GM12878 (cell line): ENCODE measurements around the gene TBCD. TPM values are rescaled to one million over a fixed set of nuclear protein-coding genes. Genes with fewer than 3 reads are reported as not detected.

ENCODE experiments used
- ATAC-seq: fragments of 200-7000 bp; cut with Tn5 transposase; 3 replicates; pipeline ENCODE4 v1.9.1; 2020; ENCODE audit warnings: mild to moderate bottlenecking, moderate library complexity
- BruUV-seq: library from RNA; stranded (reverse); fragments of 400-500 nt; replicated peaks from 2 replicates; lab custom pipeline; 2021; lab: Mats Ljungman, UMichigan
- CTCF ChIA-PET: fragments of 300-600 bp; sonication (Branson Sonifier 250); formaldehyde crosslinking; extraction: SDS; loops from one replicate; lab custom pipeline; 2021; ENCODE audit warnings: inconsistent platforms; lab: Yijun Ruan, JAX
- POLR2A ChIA-PET: fragments of 350-600 bp; formaldehyde crosslinking; extraction: SDS; loops from one replicate; lab custom pipeline; 2021; ENCODE audit warnings: inconsistent platforms; lab: Charles Lee
- RAD21 ChIA-PET: fragments of 300-600 bp; sonication (Branson Sonifier 250); formaldehyde crosslinking; loops from one replicate; lab custom pipeline; 2023; ENCODE audit warnings: antibody characterized with exemption; ENCODE audit not compliant: unreplicated experiment; lab: Charles Lee
- SMC1A ChIA-PET: fragments of 300-600 bp; sonication (Branson Sonifier 250); formaldehyde crosslinking; loops from one replicate; lab custom pipeline; 2023; ENCODE audit not compliant: unreplicated experiment, uncharacterized antibody; lab: Charles Lee
- DNase-seq: peaks from one replicate; pipeline ENCODE4 v3.0.0-alpha.2; 2011; ENCODE audit warnings: low read depth, low spot score
- FAIRE-seq: peaks from 3 replicates; lab custom pipeline; 2011; peaks lifted over from hg19 to GRCh38; lab: Jason Lieb, UNC
- H2AFZ ChIP-seq: 2 replicates; pipeline ENCODE4 v1.6.0; 2011; ENCODE audit warnings: low read depth, low read length, control low read depth; ENCODE audit not compliant: control insufficient read depth
- H3K27ac ChIP-seq: 2 replicates; pipeline ENCODE4 v1.5.1; 2011; ENCODE audit warnings: control low read depth; ENCODE audit not compliant: control insufficient read depth, insufficient read depth
- H3K27me3 ChIP-seq, 2 experiments: replicated peaks in 1 of 2; 2 replicates each; pipeline versions ENCODE4 v1.6.0 to v1.6.1; 2011; ENCODE audit warnings: low read length in 1 of 2; ENCODE audit not compliant: control insufficient read depth in 2 of 2, insufficient read depth in 2 of 2
- H3K36me3 ChIP-seq, 2 experiments: 2 replicates each; pipeline ENCODE4 v1.5.1; 2011; ENCODE audit warnings: low read length in 1 of 2; ENCODE audit not compliant: control insufficient read depth in 2 of 2, insufficient read depth in 2 of 2
- H3K4me1 ChIP-seq: 2 replicates; pipeline ENCODE4 v1.6.1; 2011; ENCODE audit warnings: mild to moderate bottlenecking, low read length, moderate library complexity, mixed read lengths; ENCODE audit not compliant: control insufficient read depth, insufficient read depth
- H3K4me2 ChIP-seq: 2 replicates; pipeline ENCODE4 v1.6.0; 2011; ENCODE audit warnings: control low read depth; ENCODE audit not compliant: control insufficient read depth, insufficient read depth
- H3K4me3 ChIP-seq: fragments of 200-600 bp; sonication (generic); 2 replicates; pipeline ENCODE4 v1.5.1; 2016
- H3K79me2 ChIP-seq: 2 replicates; pipeline ENCODE4 v1.6.0; 2011; ENCODE audit warnings: low read length; ENCODE audit not compliant: control insufficient read depth, insufficient read depth
- H3K9ac ChIP-seq: 2 replicates; pipeline ENCODE4 v1.8.0; 2011; ENCODE audit warnings: low read length, control low read depth, mixed read lengths; ENCODE audit not compliant: control insufficient read depth, insufficient read depth
- H3K9me3 ChIP-seq: replicated peaks from 3 replicates; pipeline ENCODE4 v1.5.1; 2011; ENCODE audit warnings: mild to moderate bottlenecking, low read length; ENCODE audit not compliant: control insufficient read depth, insufficient read depth
- H4K20me1 ChIP-seq: 2 replicates; pipeline ENCODE4 v1.6.0; 2011; ENCODE audit not compliant: control insufficient read depth, insufficient read depth
- BHLHE40 ChIP-seq, 2 experiments: fragments of 450-650 bp in 1 of 2; IDR thresholded peaks; 2 replicates each; pipeline ENCODE4 v1.6.1; 2011 to 2017; ENCODE audit warnings: low read depth in 2 of 2, borderline replicate concordance in 1 of 2, improper control_type of control experiment in 1 of 2, low read length in 1 of 2, mild to moderate bottlenecking in 1 of 2
- CBFB ChIP-seq: IDR thresholded peaks from 2 replicates; pipeline ENCODE4 v1.6.1; 2016; ENCODE audit warnings: antibody characterized with exemption, low read depth
- CBX5 ChIP-seq: sonication (generic); IDR thresholded peaks from 2 replicates; pipeline ENCODE4 v1.6.1; 2016; ENCODE audit warnings: low read depth, moderate library complexity, mild to moderate bottlenecking, inconsistent platforms
- CREM ChIP-seq: IDR thresholded peaks from 2 replicates; pipeline ENCODE4 v1.6.1; 2014; ENCODE audit warnings: antibody characterized with exemption, low read depth
- GATAD2B ChIP-seq: fragments of 450-650 bp; conservative IDR thresholded peaks from 2 replicates; pipeline ENCODE4 v1.6.1; 2017; ENCODE audit warnings: low read depth, mild to moderate bottlenecking, moderate library complexity
- MYC ChIP-seq: IDR thresholded peaks from 2 replicates; pipeline ENCODE4 v1.6.1; 2011; ENCODE audit warnings: mild to moderate bottlenecking, low read length, moderate library complexity, inconsistent platforms; ENCODE audit not compliant: insufficient read depth, insufficient replicate concordance, insufficient read length, severe bottlenecking
- NFIC ChIP-seq: IDR thresholded peaks from 2 replicates; pipeline ENCODE4 v1.6.1; 2012; ENCODE audit warnings: low read depth, mild to moderate bottlenecking, inconsistent platforms, low read length, moderate library complexity
- NR2F1 ChIP-seq: fragments of 450-650 bp; conservative IDR thresholded peaks from 2 replicates; pipeline ENCODE4 v1.6.1; 2017; ENCODE audit warnings: mild to moderate bottlenecking
- NRF1 ChIP-seq: conservative IDR thresholded peaks from 2 replicates; pipeline ENCODE4 v1.6.1; 2011; ENCODE audit warnings: mild to moderate bottlenecking, low read depth, low read length, improper control_type of control experiment
- RFX5 ChIP-seq: IDR thresholded peaks from 2 replicates; pipeline ENCODE4 v1.6.1; 2011; ENCODE audit warnings: low read depth, low read length, improper control_type of control experiment
- SMAD5 ChIP-seq: IDR thresholded peaks from 2 replicates; pipeline ENCODE4 v1.6.1; 2016; ENCODE audit warnings: antibody characterized with exemption, low read depth
- SREBF2 ChIP-seq: IDR thresholded peaks from 2 replicates; pipeline ENCODE4 v1.6.1; 2012; ENCODE audit warnings: mild to moderate bottlenecking, low read length
- TCF12 ChIP-seq: IDR thresholded peaks from 2 replicates; pipeline ENCODE4 v1.6.1; 2011; ENCODE audit warnings: low read depth, mild to moderate bottlenecking, low read length
- ZNF217 ChIP-seq: fragments of 450-650 bp; IDR thresholded peaks from 2 replicates; pipeline ENCODE4 v1.6.1; 2017; ENCODE audit warnings: antibody characterized with exemption, mild to moderate bottlenecking
- ZZZ3 ChIP-seq: IDR thresholded peaks from 2 replicates; pipeline ENCODE4 v1.6.1; 2011; ENCODE audit warnings: low read depth; ENCODE audit not compliant: control insufficient read depth, insufficient read length
- WGBS: methylation state at CpG from one replicate; pipeline ENCODE4 v1.1.6; 2016; ENCODE audit warnings: low lambda C conversion rate; ENCODE audit not compliant: insufficient replicate concordance, insufficient coverage; ENCODE audit errors: missing lambda C conversion rate; 5-methylcytosine and 5-hydroxymethylcytosine counted together
- in situ Hi-C: fragments of 300-500 bp; cut with MboI; formaldehyde crosslinking; loops from 9 replicates; pipeline ENCODE4 v1.14.3; 2018; ENCODE audit warnings: mixed read lengths
- intact Hi-C: fragments of 100-400 bp; cut with micrococcal nuclease; formaldehyde crosslinking; loops from one replicate; pipeline ENCODE4 v1.14.2; 2022; ENCODE audit not compliant: unreplicated experiment
- polyA plus RNA-seq, 11 experiments: library from polyadenylated mRNA; depleted of rRNA in 4 of 11; unstranded in 6 of 11; stranded (reverse) in 5 of 11; fragments of >200 nt; fragmentation: Nextera tagmentation in 4 of 11; fragmentation: Illumina TruSeq in 1 of 11; extraction: Ambion mirVana in 4 of 11; extraction: Trizol in 1 of 11; gene quantifications; 1 replicate in 1 of 11; 2 replicates in 10 of 11; pipeline versions ENCODE4 v1.2.1 to v1.2.3, GENCODE V29; 2011 to 2016; ENCODE audit warnings: inconsistent platforms in 2 of 11, missing spikeins in 2 of 11, low read depth in 1 of 11
- total RNA-seq, 4 experiments: library from RNA; depleted of rRNA in 3 of 4; stranded (reverse); fragments of >200 nt in 3 of 4; fragmentation: Illumina TruSeq in 1 of 4; extraction: Trizol in 1 of 4; gene quantifications; 2 replicates each; pipeline versions ENCODE4 v1.2.1 to v1.2.3, GENCODE V29; 2013 to 2021
- TF ChIP-seq, protein P1 (sequence below): fragments of 450-650 bp; IDR thresholded peaks from 2 replicates; pipeline ENCODE4 v1.6.1; 2017; ENCODE audit warnings: borderline replicate concordance
- TF ChIP-seq, protein P2 (sequence below): IDR thresholded peaks from 2 replicates; pipeline ENCODE4 v1.6.1; 2012; ENCODE audit warnings: improper control_type of control experiment, low read depth, low read length; ENCODE audit not compliant: insufficient replicate concordance
- TF ChIP-seq, protein P3 (sequence below): fragments of 450-650 bp; IDR thresholded peaks from 2 replicates; pipeline ENCODE4 v1.6.1; 2017; ENCODE audit warnings: low read depth, mild to moderate bottlenecking, moderate library complexity

TBCD gene
- total and polyA plus RNA-seq, 10 of the 15 experiments (the other 5 are each of a cell fraction or from before 2014, with no cell fraction given): 10.3 to 114 (median 52.4) TPM

DNA sequence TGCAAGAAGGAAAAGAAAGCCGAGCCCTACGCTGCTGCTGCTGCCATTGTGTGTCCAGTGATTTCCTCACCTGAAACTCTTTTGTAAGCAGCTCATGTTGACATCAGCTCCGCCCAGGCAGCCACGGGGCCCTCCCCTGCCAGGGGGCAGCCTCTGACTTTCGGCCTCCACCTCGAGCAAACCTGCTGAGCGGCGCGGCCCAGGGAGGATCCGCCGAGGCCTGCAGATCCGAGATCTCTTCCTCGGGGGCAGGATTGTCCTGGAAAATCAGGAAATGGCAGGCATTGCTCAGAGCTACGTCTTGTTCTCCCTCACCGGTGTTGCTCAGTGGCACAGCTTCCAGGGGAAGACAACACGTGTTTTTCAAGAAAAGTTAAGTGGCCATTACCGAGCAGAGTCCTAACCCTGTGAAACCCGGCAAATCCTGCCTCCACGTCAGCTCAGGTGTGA lies 123.6 kb downstream of the TBCD start:
- CTCF ChIA-PET: interaction anchor here (0.9 to 1.9 kb wide), 5 partner anchors 10 to 93 kb away, joined by 3 to 8 read pairs (median 4); no protein-coding TSS in a partner anchor
- POLR2A ChIA-PET: interaction anchor here (0.6 to 0.9 kb wide), 2 partner anchors 10 to 287 kb away, joined by 3 to 4 read pairs; no protein-coding TSS in a partner anchor
- H3K27ac ChIP-seq: no peak overlapping the region
- no TSS peak for BruUV-seq
- H2AFZ ChIP-seq: no peak overlapping the region
- H3K36me3 ChIP-seq: peaks cover 13 to 27% of the 10 kb centered on the region in 2 experiments; a peak in 3 of 4 replicates
- H3K27me3 ChIP-seq: no peaks in the 10 kb centered on the region
- no peak for DNase-seq
- WGBS: 98% methylated on average over 19 of the region's 19 CpGs
- RAD21 ChIA-PET: no interaction called here
- peaks cover 33% of the 10 kb centered on the region for H3K79me2 ChIP-seq
- no peak overlapping the region for H3K9ac ChIP-seq
- intact Hi-C loops: no loop called here
- H3K4me3 ChIP-seq: no peak overlapping the region
- SMC1A ChIA-PET: interaction anchor here (0.6 to 1.7 kb wide), 4 partner anchors 9 to 41 kb away, joined by 3 to 4 read pairs (median 4); no protein-coding TSS in a partner anchor
- H3K4me1 ChIP-seq: peaks cover 41% of the 10 kb centered on the region
- FAIRE-seq: no peak
- H3K9me3 ChIP-seq: no peaks in the 10 kb centered on the region
- ATAC-seq: no peak
- no peaks in the 10 kb centered on the region for H4K20me1 ChIP-seq
- in situ Hi-C loops: no loop called here
- no peak overlapping the region for H3K4me2 ChIP-seq
- TF ChIP-seq RFX5 (no peak), NFIC (no peak), ZZZ3 (no peak), NRF1 (no peak), MYC (no peak), SMAD5 (no peak), GATAD2B (no peak), ZNF217 (no peak), CREM (no peak), NR2F1 (no peak), CBFB (no peak), SREBF2 (no peak), BHLHE40 (IDR thresholded peaks at IDR 0.05; ENCODE audit: borderline replicate concordance in 1 of 2, low read depth in 2 of 2, low read length in 1 of 2) (no peak), TCF12 (no peak), CBX5 (no peak)
- TF ChIP-seq, protein P1, sequence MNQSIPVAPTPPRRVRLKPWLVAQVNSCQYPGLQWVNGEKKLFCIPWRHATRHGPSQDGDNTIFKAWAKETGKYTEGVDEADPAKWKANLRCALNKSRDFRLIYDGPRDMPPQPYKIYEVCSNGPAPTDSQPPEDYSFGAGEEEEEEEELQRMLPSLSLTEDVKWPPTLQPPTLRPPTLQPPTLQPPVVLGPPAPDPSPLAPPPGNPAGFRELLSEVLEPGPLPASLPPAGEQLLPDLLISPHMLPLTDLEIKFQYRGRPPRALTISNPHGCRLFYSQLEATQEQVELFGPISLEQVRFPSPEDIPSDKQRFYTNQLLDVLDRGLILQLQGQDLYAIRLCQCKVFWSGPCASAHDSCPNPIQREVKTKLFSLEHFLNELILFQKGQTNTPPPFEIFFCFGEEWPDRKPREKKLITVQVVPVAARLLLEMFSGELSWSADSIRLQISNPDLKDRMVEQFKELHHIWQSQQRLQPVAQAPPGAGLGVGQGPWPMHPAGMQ: no peak
- TF ChIP-seq, protein P2, sequence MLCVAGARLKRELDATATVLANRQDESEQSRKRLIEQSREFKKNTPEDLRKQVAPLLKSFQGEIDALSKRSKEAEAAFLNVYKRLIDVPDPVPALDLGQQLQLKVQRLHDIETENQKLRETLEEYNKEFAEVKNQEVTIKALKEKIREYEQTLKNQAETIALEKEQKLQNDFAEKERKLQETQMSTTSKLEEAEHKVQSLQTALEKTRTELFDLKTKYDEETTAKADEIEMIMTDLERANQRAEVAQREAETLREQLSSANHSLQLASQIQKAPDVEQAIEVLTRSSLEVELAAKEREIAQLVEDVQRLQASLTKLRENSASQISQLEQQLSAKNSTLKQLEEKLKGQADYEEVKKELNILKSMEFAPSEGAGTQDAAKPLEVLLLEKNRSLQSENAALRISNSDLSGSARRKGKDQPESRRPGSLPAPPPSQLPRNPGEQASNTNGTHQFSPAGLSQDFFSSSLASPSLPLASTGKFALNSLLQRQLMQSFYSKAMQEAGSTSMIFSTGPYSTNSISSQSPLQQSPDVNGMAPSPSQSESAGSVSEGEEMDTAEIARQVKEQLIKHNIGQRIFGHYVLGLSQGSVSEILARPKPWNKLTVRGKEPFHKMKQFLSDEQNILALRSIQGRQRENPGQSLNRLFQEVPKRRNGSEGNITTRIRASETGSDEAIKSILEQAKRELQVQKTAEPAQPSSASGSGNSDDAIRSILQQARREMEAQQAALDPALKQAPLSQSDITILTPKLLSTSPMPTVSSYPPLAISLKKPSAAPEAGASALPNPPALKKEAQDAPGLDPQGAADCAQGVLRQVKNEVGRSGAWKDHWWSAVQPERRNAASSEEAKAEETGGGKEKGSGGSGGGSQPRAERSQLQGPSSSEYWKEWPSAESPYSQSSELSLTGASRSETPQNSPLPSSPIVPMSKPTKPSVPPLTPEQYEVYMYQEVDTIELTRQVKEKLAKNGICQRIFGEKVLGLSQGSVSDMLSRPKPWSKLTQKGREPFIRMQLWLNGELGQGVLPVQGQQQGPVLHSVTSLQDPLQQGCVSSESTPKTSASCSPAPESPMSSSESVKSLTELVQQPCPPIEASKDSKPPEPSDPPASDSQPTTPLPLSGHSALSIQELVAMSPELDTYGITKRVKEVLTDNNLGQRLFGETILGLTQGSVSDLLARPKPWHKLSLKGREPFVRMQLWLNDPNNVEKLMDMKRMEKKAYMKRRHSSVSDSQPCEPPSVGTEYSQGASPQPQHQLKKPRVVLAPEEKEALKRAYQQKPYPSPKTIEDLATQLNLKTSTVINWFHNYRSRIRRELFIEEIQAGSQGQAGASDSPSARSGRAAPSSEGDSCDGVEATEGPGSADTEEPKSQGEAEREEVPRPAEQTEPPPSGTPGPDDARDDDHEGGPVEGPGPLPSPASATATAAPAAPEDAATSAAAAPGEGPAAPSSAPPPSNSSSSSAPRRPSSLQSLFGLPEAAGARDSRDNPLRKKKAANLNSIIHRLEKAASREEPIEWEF: no peak
- TF ChIP-seq, protein P3, sequence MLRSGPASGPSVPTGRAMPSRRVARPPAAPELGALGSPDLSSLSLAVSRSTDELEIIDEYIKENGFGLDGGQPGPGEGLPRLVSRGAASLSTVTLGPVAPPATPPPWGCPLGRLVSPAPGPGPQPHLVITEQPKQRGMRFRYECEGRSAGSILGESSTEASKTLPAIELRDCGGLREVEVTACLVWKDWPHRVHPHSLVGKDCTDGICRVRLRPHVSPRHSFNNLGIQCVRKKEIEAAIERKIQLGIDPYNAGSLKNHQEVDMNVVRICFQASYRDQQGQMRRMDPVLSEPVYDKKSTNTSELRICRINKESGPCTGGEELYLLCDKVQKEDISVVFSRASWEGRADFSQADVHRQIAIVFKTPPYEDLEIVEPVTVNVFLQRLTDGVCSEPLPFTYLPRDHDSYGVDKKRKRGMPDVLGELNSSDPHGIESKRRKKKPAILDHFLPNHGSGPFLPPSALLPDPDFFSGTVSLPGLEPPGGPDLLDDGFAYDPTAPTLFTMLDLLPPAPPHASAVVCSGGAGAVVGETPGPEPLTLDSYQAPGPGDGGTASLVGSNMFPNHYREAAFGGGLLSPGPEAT: no peak
